Choroid plexus epithelial cell (primary cell): Measurements from ENCODE around the gene RUNX2.

ENCODE experiments used
- DNase-seq: peaks from one replicate; pipeline ENCODE4 v3.0.0-alpha.2; 2010; ENCODE audit warnings: low read depth
- H3K4me3 ChIP-seq: 2 replicates; pipeline ENCODE4 v1.5.1; 2011; ENCODE audit warnings: low read depth, mild to moderate bottlenecking, control low read depth, low read length, moderate library complexity
- CTCF ChIP-seq: conservative IDR thresholded peaks from 2 replicates; pipeline ENCODE4 v1.5.1; 2011; ENCODE audit warnings: low read depth, mild to moderate bottlenecking, control low read depth, inconsistent platforms, low read length, moderate library complexity

RUNX2 gene

GRCh38 chr6:45430590-45431202 is 102.6 kb downstream of the RUNX2 start:
- no peak for TF ChIP-seq CTCF
- DNase-seq = no peak
- H3K4me3 ChIP-seq = no peak overlapping the region

- TF ChIP-seq CTCF = no peak
- no peak overlapping the region for H3K4me3 ChIP-seq
- no peak for DNase-seq
Observed at GRCh38 chr6:45431317-45432065, 103.4 kb downstream of the RUNX2 start.

GRCh38 chr6:45432977-45433376 is 104.8 kb downstream of the RUNX2 start:
- TF ChIP-seq CTCF = no peak
- DNase-seq = peak; percentile 83
- H3K4me3 ChIP-seq = no peak overlapping the region

- H3K4me3 ChIP-seq = no peak overlapping the region
- no peak for TF ChIP-seq CTCF
- no peak for DNase-seq
Observed at GRCh38 chr6:45433533-45434380, 105.6 kb downstream of the RUNX2 start.

GRCh38 chr6:45434381-45434700 is 106.2 kb downstream of the RUNX2 start:
- DNase-seq = no peak
- H3K4me3 ChIP-seq = no peak overlapping the region
- no peak for TF ChIP-seq CTCF

- H3K4me3 ChIP-seq = no peak overlapping the region
- peak; percentile 89 for DNase-seq
- TF ChIP-seq CTCF = no peak
Observed at GRCh38 chr6:45436544-45437438, 108.7 kb downstream of the RUNX2 start.
